GM12891 (cell line): ENCODE results near the gene KLHL10.
"Not testable (repeated sequence)": the region's sequence is repeated elsewhere in the genome, so short reads cannot be mapped to it uniquely, and the experiment has no call there.

Experiments used
- POLR2A ChIP-seq: IDR thresholded peaks from 2 replicates; pipeline ENCODE4 v1.6.1; 2011; ENCODE audit warnings: low read depth, low read length, control low read depth
- POLR2AphosphoS5 ChIP-seq: IDR thresholded peaks from 2 replicates; pipeline ENCODE4 v1.6.1; 2011; ENCODE audit warnings: low read depth, low read length, control low read depth
- TAF1 ChIP-seq: IDR thresholded peaks from 2 replicates; pipeline ENCODE4 v1.6.1; 2011; ENCODE audit warnings: low read depth, low read length, control low read depth

GRCh38 chr17:41829961-41830360, 7.7 kb upstream of the KLHL10 start:
- not testable (repeated sequence) for TF ChIP-seq POLR2AphosphoS5, POLR2A, TAF1
